T-cell (primary cell): ENCODE data around the gene ADAMTS17. TPM values are rescaled to one million over a fixed set of nuclear protein-coding genes. Genes with fewer than 3 reads are reported as not detected.
"Not testable (repeated sequence)": the region's sequence is repeated elsewhere in the genome, so short reads cannot be mapped to it uniquely, and the experiment has no call there.

Experiments
- ATAC-seq, 4 experiments: fragments of 200-7000 bp in 3 of 4; fragments of 150-1000 bp in 1 of 4; cut with Tn5 transposase; replicated peaks in 1 of 4; 1 replicate in 3 of 4; 2 replicates in 1 of 4; pipeline ENCODE4 v1.10.0; 2021; ENCODE audit warnings: moderate library complexity in 3 of 4, mild to moderate bottlenecking in 2 of 4, moderate number of reproducible peaks in 1 of 4
- CTCF ChIA-PET, 2 donors: fragments of 300-600 bp; sonication (Branson Sonifier 250); formaldehyde crosslinking; loops; one replicate each; lab custom pipeline; 2022; ENCODE audit warnings: antibody characterized with exemption in 2 of 2; lab: Charles Lee
- POLR2A ChIA-PET, 2 donors: fragments of 300-600 bp; sonication (Branson Sonifier 250); formaldehyde crosslinking; loops; one replicate each; lab custom pipeline; 2022; ENCODE audit warnings: antibody characterized with exemption in 2 of 2; lab: Charles Lee
- DNase-seq, 35 experiments: peaks; one replicate each; pipeline versions ENCODE4 v3.0.0 to v3.0.0-alpha.2; 2013 to 2023
- H3K27ac ChIP-seq: one replicate; pipeline ENCODE4 v1.5.1; 2013; ENCODE audit warnings: low read length
- H3K27me3 ChIP-seq, 2 experiments: replicated peaks in 1 of 2; 1 replicate in 1 of 2; 2 replicates in 1 of 2; pipeline versions ENCODE4 v1.6.1 to v1.7.0; 2013; ENCODE audit warnings: low read length in 1 of 2, mixed read lengths in 1 of 2; ENCODE audit not compliant: control insufficient read depth in 2 of 2, insufficient read depth in 2 of 2; ENCODE audit errors: extremely low read depth in 1 of 2
- H3K36me3 ChIP-seq, 2 donors: 1 replicate in 1 of 2; 2 replicates in 1 of 2; pipeline versions ENCODE4 v1.6.1 to v1.7.0; 2013; ENCODE audit warnings: low read length in 1 of 2; ENCODE audit not compliant: control insufficient read depth in 2 of 2, insufficient read depth in 1 of 2; ENCODE audit errors: extremely low read depth in 1 of 2
- H3K4me1 ChIP-seq, 2 experiments: 1 replicate in 1 of 2; 2 replicates in 1 of 2; pipeline versions ENCODE4 v1.6.1 to v1.7.0; 2013; ENCODE audit warnings: low read length in 2 of 2, mixed read lengths in 1 of 2; ENCODE audit not compliant: insufficient read depth in 2 of 2, control insufficient read depth in 1 of 2; ENCODE audit errors: extremely low read depth in 1 of 2
- H3K4me3 ChIP-seq, 2 donors: 1 replicate in 1 of 2; 2 replicates in 1 of 2; pipeline versions ENCODE4 v1.5.1 to v1.7.0; 2013; ENCODE audit warnings: mild to moderate bottlenecking in 2 of 2, low read length in 1 of 2, moderate library complexity in 1 of 2; ENCODE audit not compliant: control insufficient read depth in 1 of 2; ENCODE audit errors: extremely low read depth in 1 of 2
- H3K9me3 ChIP-seq: 2 replicates; pipeline ENCODE4 v1.7.0; 2013
- H3K27ac Mint-ChIP-seq, 2 donors: one replicate each; pipeline ENCODE4 v1.8.0; 2020 to 2021; ENCODE audit warnings: mild to moderate bottlenecking in 2 of 2, mixed read lengths in 2 of 2
- H3K27me3 Mint-ChIP-seq, 2 donors: one replicate each; pipeline ENCODE4 v1.8.0; 2021 to 2022; ENCODE audit warnings: mixed read lengths in 2 of 2
- H3K36me3 Mint-ChIP-seq: one replicate; pipeline ENCODE4 v1.8.0; 2021; ENCODE audit warnings: mixed read lengths
- H3K4me1 Mint-ChIP-seq, 3 donors: one replicate each; pipeline ENCODE4 v1.8.0; 2020 to 2022; ENCODE audit warnings: mixed read lengths in 3 of 3, mild to moderate bottlenecking in 1 of 3
- H3K4me3 Mint-ChIP-seq, 3 donors: one replicate each; pipeline ENCODE4 v1.8.0; 2020 to 2022; ENCODE audit warnings: mild to moderate bottlenecking in 3 of 3, mixed read lengths in 3 of 3, moderate library complexity in 3 of 3
- H3K9me3 Mint-ChIP-seq, 3 donors: one replicate each; pipeline ENCODE4 v1.8.0; 2020 to 2022; ENCODE audit warnings: mixed read lengths in 3 of 3
- WGBS: methylation state at CpG from one replicate; pipeline ENCODE4 v1.1.5; 2013; ENCODE audit warnings: missing lambda C conversion rate; ENCODE audit not compliant: insufficient coverage; 5-methylcytosine and 5-hydroxymethylcytosine counted together
- total RNA-seq, 35 experiments: library from RNA in 6 of 35; stranded (reverse) in 6 of 35; fragments of 120-200 nt in 1 of 35; gene quantifications; one replicate each; pipeline versions ENCODE4 v1.2.1 to v1.2.4 and lab custom pipeline; 2013 to 2026

Gene ADAMTS17
- total RNA-seq, 5 donors from 2014 or later (not counting 1 experiment from before 2014, with no cell fraction given) = 8.9 to 17.8 (median 11.6) TPM

- ATAC-seq = no peak
- no peaks in the 10 kb centered on the region for H3K27me3 Mint-ChIP-seq
- POLR2A ChIA-PET = interaction anchor here in 1 of 2 donors (0.6 kb wide), 1 partner anchor 13 kb away, joined by 5 read pairs; no protein-coding TSS in a partner anchor
- no peak overlapping the region for H3K27ac ChIP-seq
- no peak for DNase-seq
- no peaks in the 10 kb centered on the region for H3K36me3 ChIP-seq
- peaks cover 10% of the 10 kb centered on the region for H3K36me3 Mint-ChIP-seq
- no peak overlapping the region for H3K4me3 ChIP-seq
- H3K4me1 ChIP-seq = peaks cover 0 to 5% of the 10 kb centered on the region in 2 experiments
- H3K27me3 ChIP-seq = peaks cover 0 to 8% of the 10 kb centered on the region in 2 experiments
- H3K4me1 Mint-ChIP-seq = peaks cover 0 to 1% (median 0%) of the 10 kb centered on the region in 3 donors
- peaks cover 0 to 3% (median 0%) of the 10 kb centered on the region in 3 donors for H3K9me3 Mint-ChIP-seq
- no peak overlapping the region for H3K27ac Mint-ChIP-seq
- CTCF ChIA-PET = no interaction called here
- WGBS = 63% methylated on average over 7 of the region's 15 CpGs
- H3K9me3 ChIP-seq = no peaks in the 10 kb centered on the region
- no peak overlapping the region for H3K4me3 Mint-ChIP-seq
These were observed 358.4 kb downstream of the ADAMTS17 start for GRCh38 chr15:99983171-99983885.

- H3K4me1 ChIP-seq = peaks cover 0 to 5% of the 10 kb centered on the region in 2 experiments
- H3K36me3 Mint-ChIP-seq = peaks cover 6% of the 10 kb centered on the region
- WGBS = no CpG with 5 or more reads among the region's 4 CpGs
- H3K27ac Mint-ChIP-seq = no peak overlapping the region
- peaks cover 0 to 1% (median 0%) of the 10 kb centered on the region in 3 donors for H3K4me1 Mint-ChIP-seq
- DNase-seq = no peak
- H3K27me3 Mint-ChIP-seq = no peaks in the 10 kb centered on the region
- ChIA-PET CTCF (no interaction called here), POLR2A (no interaction called here)
- no peaks in the 10 kb centered on the region for H3K9me3 ChIP-seq
- H3K36me3 ChIP-seq = no peaks in the 10 kb centered on the region
- H3K27ac ChIP-seq = no peak overlapping the region
- no peaks in the 10 kb centered on the region for H3K9me3 Mint-ChIP-seq
- no peak for ATAC-seq
- H3K4me3 ChIP-seq = no peak overlapping the region
- no peak overlapping the region for H3K4me3 Mint-ChIP-seq
- peaks cover 0 to 8% of the 10 kb centered on the region in 2 experiments for H3K27me3 ChIP-seq
These were observed 359.1 kb downstream of the ADAMTS17 start for GRCh38 chr15:99982662-99983061.

GRCh38 chr15:99981839-99982658, 359.7 kb downstream of the ADAMTS17 start:
- Histone ChIP-seq H3K27ac (no peak overlapping the region), H3K36me3 (no peaks in the 10 kb centered on the region), H3K4me1 (peaks cover 0 to 5% of the 10 kb centered on the region in 2 experiments), H3K27me3 (peaks cover 0 to 8% of the 10 kb centered on the region in 2 experiments), H3K4me3 (no peak overlapping the region), H3K9me3 (no peaks in the 10 kb centered on the region)
- ChIA-PET CTCF (no interaction called here), POLR2A (no interaction called here)
- ATAC-seq (no peak), DNase-seq (no peak)
- peaks cover 0 to 1% (median 0%) of the 10 kb centered on the region in 3 donors for H3K4me1 Mint-ChIP-seq
- H3K4me3 Mint-ChIP-seq = no peak overlapping the region
- 82% methylated on average over 15 of the region's 16 CpGs for WGBS
- no peaks in the 10 kb centered on the region for H3K27me3 Mint-ChIP-seq
- no peaks in the 10 kb centered on the region for H3K9me3 Mint-ChIP-seq
- no peak overlapping the region for H3K27ac Mint-ChIP-seq
- H3K36me3 Mint-ChIP-seq = peaks cover 6% of the 10 kb centered on the region

GRCh38 chr15:99981191-99981647, 360.6 kb downstream of the ADAMTS17 start:
- ChIA-PET CTCF (no interaction called here), POLR2A (no interaction called here)
- no peak for DNase-seq

GRCh38 chr15:99980752-99981151, 361.0 kb downstream of the ADAMTS17 start:
- no peaks in the 10 kb centered on the region for H3K9me3 ChIP-seq
- no peak for ATAC-seq
- H3K4me1 ChIP-seq = peaks cover 0 to 5% of the 10 kb centered on the region in 2 experiments
- H3K27ac ChIP-seq = no peak overlapping the region
- peaks cover 0 to 8% of the 10 kb centered on the region in 2 experiments for H3K27me3 ChIP-seq
- Mint-ChIP-seq H3K36me3 (peaks cover 7% of the 10 kb centered on the region), H3K4me1 (peaks cover 0 to 1% (median 0%) of the 10 kb centered on the region in 3 donors), H3K27ac (no peak overlapping the region), H3K27me3 (no peaks in the 10 kb centered on the region), H3K9me3 (no peaks in the 10 kb centered on the region), H3K4me3 (no peak overlapping the region)
- CTCF ChIA-PET = no interaction called here
- no peak overlapping the region for H3K4me3 ChIP-seq
- POLR2A ChIA-PET = no interaction called here
- no peaks in the 10 kb centered on the region for H3K36me3 ChIP-seq
- DNase-seq = no peak
- WGBS = 85% methylated on average over 11 of the region's 12 CpGs

More at GRCh38 chr15:99981191-99981647, 360.6 kb downstream of the ADAMTS17 start:
- Histone ChIP-seq H3K36me3 (no peaks in the 10 kb centered on the region), H3K4me3 (no peak overlapping the region), H3K9me3 (no peaks in the 10 kb centered on the region), H3K27ac (no peak overlapping the region), H3K27me3 (peaks cover 0 to 8% of the 10 kb centered on the region in 2 experiments), H3K4me1 (peaks cover 0 to 5% of the 10 kb centered on the region in 2 experiments)
- WGBS = no CpG with 5 or more reads among the region's 1 CpG
- H3K4me1 Mint-ChIP-seq = peaks cover 0 to 1% (median 0%) of the 10 kb centered on the region in 3 donors
- peaks cover 6% of the 10 kb centered on the region for H3K36me3 Mint-ChIP-seq
- no peaks in the 10 kb centered on the region for H3K27me3 Mint-ChIP-seq
- no peaks in the 10 kb centered on the region for H3K9me3 Mint-ChIP-seq
- ATAC-seq = no peak
- no peak overlapping the region for H3K4me3 Mint-ChIP-seq
- no peak overlapping the region for H3K27ac Mint-ChIP-seq

- CTCF ChIA-PET, DNase-seq, H3K4me1 ChIP-seq, H3K9me3 ChIP-seq, H3K27me3 ChIP-seq, H3K27me3 Mint-ChIP-seq, H3K4me3 ChIP-seq, H3K36me3 ChIP-seq, POLR2A ChIA-PET, H3K36me3 Mint-ChIP-seq, H3K9me3 Mint-ChIP-seq, H3K4me3 Mint-ChIP-seq, H3K27ac Mint-ChIP-seq, ATAC-seq, H3K27ac ChIP-seq, H3K4me1 Mint-ChIP-seq: not testable (repeated sequence)
- 86% methylated on average over 3 of the region's 5 CpGs for WGBS
These were observed 361.9 kb downstream of the ADAMTS17 start for GRCh38 chr15:99979886-99980285.
